CD14-positive monocyte (primary cell): ENCODE results near the gene RGS3. TPM values are rescaled to one million over a fixed set of nuclear protein-coding genes. Genes with fewer than 3 reads are reported as not detected.

Experiments used
- DNase-seq, 3 donors: peaks; one replicate each; pipeline ENCODE4 v3.0.0-alpha.2; 2011 to 2022
- H2AFZ ChIP-seq: 2 replicates; pipeline ENCODE4 v1.6.0; 2012; ENCODE audit warnings: mild to moderate bottlenecking, low read depth, low read length, inconsistent platforms; ENCODE audit not compliant: insufficient read depth, poor library complexity, severe bottlenecking
- H3K27ac ChIP-seq, 2 donors: 1 replicate in 1 of 2; 2 replicates in 1 of 2; pipeline ENCODE4 v1.5.1; 2012 to 2013; ENCODE audit warnings: low read length in 2 of 2, control low read depth in 1 of 2, inconsistent platforms in 1 of 2, low read depth in 1 of 2, mild to moderate bottlenecking in 1 of 2
- H3K27me3 ChIP-seq, 2 donors: one replicate each; pipeline versions ENCODE4 v1.6.0 to v1.6.1; 2011 to 2013; ENCODE audit warnings: low read length in 2 of 2; ENCODE audit not compliant: control insufficient read depth in 2 of 2, insufficient read depth in 2 of 2
- H3K36me3 ChIP-seq, 2 donors: replicated peaks in 1 of 2; 1 replicate in 1 of 2; 2 replicates in 1 of 2; pipeline versions ENCODE4 v1.5.1 to v1.6.1; 2012 to 2013; ENCODE audit warnings: low read length in 2 of 2, control low read depth in 1 of 2, inconsistent platforms in 1 of 2, mild to moderate bottlenecking in 1 of 2; ENCODE audit not compliant: insufficient read depth in 2 of 2, control insufficient read depth in 1 of 2
- H3K4me1 ChIP-seq, 2 donors: 1 replicate in 1 of 2; 2 replicates in 1 of 2; pipeline versions ENCODE4 v1.5.1 to v1.6.1; 2012 to 2013; ENCODE audit warnings: low read length in 2 of 2, control low read depth in 1 of 2, inconsistent platforms in 1 of 2, mild to moderate bottlenecking in 1 of 2, moderate library complexity in 1 of 2; ENCODE audit not compliant: insufficient read depth in 2 of 2, control insufficient read depth in 1 of 2
- H3K4me2 ChIP-seq: replicated peaks from 2 replicates; pipeline ENCODE3; 2012; ENCODE audit warnings: low read length, moderate library complexity, mild to moderate bottlenecking; ENCODE audit not compliant: poor library complexity, severe bottlenecking; ENCODE audit errors: extremely low read depth
- H3K4me3 ChIP-seq, 3 experiments: fragments of 200-600 bp in 1 of 3; sonication (generic) in 1 of 3; replicated peaks in 1 of 3; 1 replicate in 2 of 3; 2 replicates in 1 of 3; pipeline ENCODE4 v1.5.1; 2011 to 2013; ENCODE audit warnings: low read length in 3 of 3, mild to moderate bottlenecking in 3 of 3, control low read depth in 2 of 3, low read depth in 2 of 3, inconsistent platforms in 1 of 3, moderate library complexity in 1 of 3
- H3K79me2 ChIP-seq: 2 replicates; pipeline ENCODE4 v1.6.0; 2012; ENCODE audit warnings: mild to moderate bottlenecking, control low read depth, inconsistent platforms, low read length, moderate library complexity; ENCODE audit not compliant: insufficient read depth
- H3K9ac ChIP-seq: 2 replicates; pipeline ENCODE4 v1.6.0; 2017; ENCODE audit warnings: low read length, mild to moderate bottlenecking; ENCODE audit not compliant: insufficient read depth, poor library complexity, severe bottlenecking
- H3K9me3 ChIP-seq, 2 donors: replicated peaks in 1 of 2; 1 replicate in 1 of 2; 2 replicates in 1 of 2; pipeline versions ENCODE4 v1.5.1 to v1.6.1; 2012 to 2013; ENCODE audit warnings: low read length in 2 of 2, control low read depth in 1 of 2; ENCODE audit not compliant: control insufficient read depth in 1 of 2, insufficient read depth in 1 of 2
- H4K20me1 ChIP-seq: 2 replicates; pipeline ENCODE4 v1.6.0; 2012; ENCODE audit warnings: mild to moderate bottlenecking, low read length, control low read depth, moderate library complexity; ENCODE audit not compliant: insufficient read depth
- H3K27ac Mint-ChIP-seq, 7 donors: one replicate each; pipeline ENCODE4 v1.8.0; 2020; ENCODE audit warnings: mild to moderate bottlenecking in 7 of 7, mixed read lengths in 7 of 7, moderate library complexity in 6 of 7, inconsistent platforms in 2 of 7
- H3K27me3 Mint-ChIP-seq, 3 donors: one replicate each; pipeline ENCODE4 v1.8.0; 2021 to 2022; ENCODE audit warnings: low read depth in 3 of 3, mild to moderate bottlenecking in 3 of 3, mixed read lengths in 3 of 3, moderate library complexity in 3 of 3, inconsistent platforms in 1 of 3
- H3K36me3 Mint-ChIP-seq, 2 donors: one replicate each; pipeline ENCODE4 v1.8.0; 2020; ENCODE audit warnings: mixed read lengths in 2 of 2, inconsistent platforms in 1 of 2, mild to moderate bottlenecking in 1 of 2
- H3K4me1 Mint-ChIP-seq: one replicate; pipeline ENCODE4 v1.8.0; 2020; ENCODE audit warnings: mild to moderate bottlenecking, mixed read lengths
- H3K4me3 Mint-ChIP-seq, 2 donors: one replicate each; pipeline ENCODE4 v1.8.0; 2020; ENCODE audit warnings: mild to moderate bottlenecking in 2 of 2, mixed read lengths in 2 of 2, moderate library complexity in 1 of 2
- H3K9me3 Mint-ChIP-seq, 7 donors: one replicate each; pipeline ENCODE4 v1.8.0; 2020 to 2022; ENCODE audit warnings: mixed read lengths in 7 of 7, mild to moderate bottlenecking in 6 of 7, moderate library complexity in 6 of 7, inconsistent platforms in 2 of 7
- CTCF ChIP-seq: fragments of 200-600 bp; IDR thresholded peaks from one replicate; pipeline ENCODE4 v1.8.0; 2022; ENCODE audit warnings: antibody characterized with exemption, mild to moderate bottlenecking
- WGBS: methylation state at CpG from one replicate; pipeline ENCODE4 v1.1.5; 2013; ENCODE audit warnings: missing lambda C conversion rate; ENCODE audit not compliant: insufficient coverage; 5-methylcytosine and 5-hydroxymethylcytosine counted together
- intact Hi-C, 2 donors: fragments of 100-400 bp; cut with micrococcal nuclease; formaldehyde crosslinking; loops; one replicate each; pipeline versions ENCODE4 v1.15.0 to v1.15.1; 2023
- polyA plus RNA-seq, 3 donors: library from polyadenylated mRNA; depleted of rRNA in 1 of 3; unstranded in 2 of 3; stranded (reverse) in 1 of 3; fragments of 300-500 nt in 2 of 3; fragments of >200 nt in 1 of 3; fragmentation: Illumina TruSeq in 2 of 3; gene quantifications; 1 replicate in 2 of 3; 2 replicates in 1 of 3; pipeline ENCODE4 v1.2.3, GENCODE V29; 2012 to 2021

Gene RGS3
- polyA plus RNA-seq, 3 donors, result 9.1 to 16.2 (median 15.8) TPM

- Mint-ChIP-seq H3K36me3 (no peaks in the 10 kb centered on the region), H3K27ac (no peak overlapping the region), H3K4me3 (no peak overlapping the region), H3K27me3 (peaks cover 3 to 14% (median 4%) of the 10 kb centered on the region in 3 donors), H3K4me1 (peaks cover 14% of the 10 kb centered on the region), H3K9me3 (peaks cover 0 to 4% (median 3%) of the 10 kb centered on the region in 7 donors)
- peak in 1 of 3 donors; percentile 39 for DNase-seq
- H3K79me2 ChIP-seq, result no peaks in the 10 kb centered on the region
- no peak overlapping the region for H2AFZ ChIP-seq
- peaks cover 8 to 10% of the 10 kb centered on the region in 2 donors for H3K4me1 ChIP-seq
- no peaks in the 10 kb centered on the region for H3K9me3 ChIP-seq
- no peak overlapping the region for H3K27ac ChIP-seq
- H3K27me3 ChIP-seq, result peaks cover 0 to 6% of the 10 kb centered on the region in 2 donors
- intact Hi-C loops, result no loop called here
- no peaks in the 10 kb centered on the region for H3K36me3 ChIP-seq
- no CpG with 5 or more reads among the region's 11 CpGs for WGBS
- H3K4me2 ChIP-seq, result no peak overlapping the region
- no peak overlapping the region for H3K9ac ChIP-seq
- TF ChIP-seq CTCF, result no peak
- no peaks in the 10 kb centered on the region for H4K20me1 ChIP-seq
- H3K4me3 ChIP-seq, result no peak overlapping the region
Observed at GRCh38 chr9:113633782-113634595, 170.5 kb downstream of the RGS3 start.

- DNase-seq, result no peak
- no peak overlapping the region for H3K4me2 ChIP-seq
- Mint-ChIP-seq H3K4me1 (peaks cover 14% of the 10 kb centered on the region), H3K4me3 (no peak overlapping the region), H3K27me3 (peaks cover 4 to 14% (median 7%) of the 10 kb centered on the region in 3 donors), H3K9me3 (peaks cover 0 to 4% (median 3%) of the 10 kb centered on the region in 7 donors), H3K36me3 (no peaks in the 10 kb centered on the region), H3K27ac (no peak overlapping the region)
- no peaks in the 10 kb centered on the region for H3K36me3 ChIP-seq
- no peak overlapping the region for H3K4me3 ChIP-seq
- H2AFZ ChIP-seq, result no peak overlapping the region
- no peaks in the 10 kb centered on the region for H3K9me3 ChIP-seq
- no peaks in the 10 kb centered on the region for H3K79me2 ChIP-seq
- no peak overlapping the region for H3K9ac ChIP-seq
- H3K27me3 ChIP-seq, result peaks cover 0 to 6% of the 10 kb centered on the region in 2 donors
- WGBS, result 82% methylated on average over 7 of the region's 10 CpGs
- peaks cover 8 to 10% of the 10 kb centered on the region in 2 donors for H3K4me1 ChIP-seq
- TF ChIP-seq CTCF, result no peak
- intact Hi-C loops, result no loop called here
- H3K27ac ChIP-seq, result no peak overlapping the region
- no peaks in the 10 kb centered on the region for H4K20me1 ChIP-seq
Observed at GRCh38 chr9:113634596-113635515, 171.3 kb downstream of the RGS3 start.
